WTC11 (cell line): ENCODE results near the gene SERINC4. TPM values are rescaled to one million over a fixed set of nuclear protein-coding genes. Genes with fewer than 3 reads are reported as not detected.

Source experiments
- ATAC-seq: fragments of 200-7000 bp; cut with Tn5 transposase; 2 replicates; pipeline ENCODE4 v1.10.0; 2021; ENCODE audit warnings: mild to moderate bottlenecking, moderate library complexity
- Bru-seq: library from RNA; stranded (reverse); fragments of 400-500 nt; gene quantifications from one replicate; lab custom pipeline; 2021; lab: Mats Ljungman, UMichigan
- CTCF ChIA-PET: fragments of 300-600 bp; sonication (Branson Sonifier 250); formaldehyde crosslinking; loops from one replicate; lab custom pipeline; 2021; ENCODE audit warnings: antibody characterized with exemption; lab: Charles Lee
- POLR2A ChIA-PET: fragments of 350-600 bp; sonication (Branson Sonifier 250); formaldehyde crosslinking; loops from one replicate; lab custom pipeline; 2021; ENCODE audit warnings: antibody characterized with exemption; lab: Charles Lee
- DNase-seq: peaks from one replicate; pipeline ENCODE4 v3.0.0; 2021; ENCODE audit warnings: low spot score
- H3K27ac Mint-ChIP-seq: 2 replicates; pipeline ENCODE4 v1.8.0; 2021; ENCODE audit warnings: mixed read lengths
- H3K27me3 Mint-ChIP-seq: 2 replicates; pipeline ENCODE4 v1.8.0; 2021; ENCODE audit warnings: low read depth, mild to moderate bottlenecking, moderate library complexity, mixed read lengths
- H3K36me3 Mint-ChIP-seq: 2 replicates; pipeline ENCODE4 v1.8.0; 2021; ENCODE audit warnings: mixed read lengths
- H3K4me1 Mint-ChIP-seq: 2 replicates; pipeline ENCODE4 v1.8.0; 2022; ENCODE audit warnings: mixed read lengths
- H3K4me3 Mint-ChIP-seq: 2 replicates; pipeline ENCODE4 v1.8.0; 2021; ENCODE audit warnings: mild to moderate bottlenecking, moderate library complexity, mixed read lengths
- H3K9me3 Mint-ChIP-seq: 2 replicates; pipeline ENCODE4 v1.8.0; 2021; ENCODE audit warnings: mixed read lengths
- ATF1 ChIP-seq: sonication (generic); formaldehyde crosslinking; IDR thresholded peaks from 2 replicates; pipeline ENCODE4 v1.8.1; 2023; ENCODE audit warnings: mild to moderate bottlenecking, moderate library complexity, missing genetic modification reagents
- CBFB ChIP-seq: sonication (generic); formaldehyde crosslinking; IDR thresholded peaks from 2 replicates; pipeline ENCODE4 v1.8.1; 2022; ENCODE audit warnings: mild to moderate bottlenecking, low read depth, missing genetic modification reagents
- CREM ChIP-seq: sonication (generic); formaldehyde crosslinking; IDR thresholded peaks from 2 replicates; pipeline ENCODE4 v1.8.1; 2022; ENCODE audit warnings: mild to moderate bottlenecking, missing genetic modification reagents, moderate library complexity
- ERG ChIP-seq: fragments of 250-450 bp; sonication (Bioruptor Pico); IDR thresholded peaks from 2 replicates; pipeline ENCODE4 v1.8.0; 2021; ENCODE audit warnings: mild to moderate bottlenecking
- FOXK1 ChIP-seq: sonication (generic); formaldehyde crosslinking; IDR thresholded peaks from 2 replicates; pipeline ENCODE4 v1.8.0; 2022; ENCODE audit warnings: mild to moderate bottlenecking, moderate library complexity, missing genetic modification reagents
- FOXP1 ChIP-seq: sonication (generic); formaldehyde crosslinking; IDR thresholded peaks from 2 replicates; pipeline ENCODE4 v1.8.0; 2022; ENCODE audit warnings: missing genetic modification reagents, mild to moderate bottlenecking, moderate library complexity, borderline replicate concordance
- GABPB1 ChIP-seq: sonication (generic); formaldehyde crosslinking; IDR thresholded peaks from 2 replicates; pipeline ENCODE4 v1.8.1; 2023; ENCODE audit warnings: mild to moderate bottlenecking, missing genetic modification reagents
- MXD4 ChIP-seq: fragments of 250-450 bp; sonication (Bioruptor Pico); IDR thresholded peaks from 2 replicates; pipeline ENCODE4 v1.8.0; 2021; ENCODE audit warnings: mild to moderate bottlenecking, moderate library complexity, borderline replicate concordance
- OVOL2 ChIP-seq: fragments of 250-450 bp; sonication (Bioruptor Pico); IDR thresholded peaks from 2 replicates; pipeline ENCODE4 v1.9.0; 2021; ENCODE audit warnings: mild to moderate bottlenecking, borderline replicate concordance
- PRRX2 ChIP-seq: fragments of 250-450 bp; sonication (Bioruptor Pico); IDR thresholded peaks from 2 replicates; pipeline ENCODE4 v1.8.0; 2021; ENCODE audit warnings: mild to moderate bottlenecking
- RELA ChIP-seq: sonication (generic); formaldehyde crosslinking; IDR thresholded peaks from 2 replicates; pipeline ENCODE4 v1.8.1; 2022; ENCODE audit warnings: missing genetic modification reagents, mild to moderate bottlenecking, borderline replicate concordance
- SP1 ChIP-seq: sonication (generic); formaldehyde crosslinking; conservative IDR thresholded peaks from 2 replicates; pipeline ENCODE4 v1.8.1; 2022; ENCODE audit warnings: missing genetic modification reagents
- STAT6 ChIP-seq: sonication (generic); formaldehyde crosslinking; conservative IDR thresholded peaks from 2 replicates; pipeline ENCODE4 v1.8.1; 2023; ENCODE audit warnings: mild to moderate bottlenecking, low read depth, missing genetic modification reagents, moderate library complexity
- ZNF232 ChIP-seq: sonication (generic); formaldehyde crosslinking; IDR thresholded peaks from 2 replicates; pipeline ENCODE4 v1.8.0; 2022; ENCODE audit warnings: mild to moderate bottlenecking, missing genetic modification reagents
- ZNF263 ChIP-seq: sonication (generic); formaldehyde crosslinking; IDR thresholded peaks from 2 replicates; pipeline ENCODE4 v1.8.1; 2022; ENCODE audit warnings: low read depth, mild to moderate bottlenecking, moderate library complexity, missing genetic modification reagents
- ZNF317 ChIP-seq: sonication (generic); formaldehyde crosslinking; IDR thresholded peaks from 2 replicates; pipeline ENCODE4 v1.8.1; 2023; ENCODE audit warnings: low read depth, mild to moderate bottlenecking, moderate library complexity, missing genetic modification reagents, borderline replicate concordance
- ZNF512 ChIP-seq: sonication (generic); formaldehyde crosslinking; IDR thresholded peaks from 2 replicates; pipeline ENCODE4 v1.8.1; 2022; ENCODE audit warnings: missing genetic modification reagents, borderline replicate concordance
- long read RNA-seq, 3 experiments: library from RNA in 1 of 3; library from capped mRNA in 1 of 3; library from polyadenylated mRNA in 1 of 3; unstranded in 2 of 3; stranded (forward) in 1 of 3; transcript quantifications; one replicate each; pipeline ENCODE4 v2.0.0, GENCODE V29; 2021
- total RNA-seq: library from RNA; stranded (reverse); gene quantifications from 3 replicates; pipeline ENCODE4 v1.2.3, GENCODE V29; 2021
- TF ChIP-seq, protein P1 (sequence below): sonication (generic); formaldehyde crosslinking; IDR thresholded peaks from 2 replicates; pipeline ENCODE4 v1.8.1; 2023; ENCODE audit warnings: mild to moderate bottlenecking, moderate library complexity, missing genetic modification reagents
- TF ChIP-seq, protein P2 (sequence below): fragments of 250-450 bp; sonication (Bioruptor Pico); IDR thresholded peaks from 2 replicates; pipeline ENCODE4 v1.9.0; 2021; ENCODE audit warnings: moderate library complexity, mild to moderate bottlenecking, inconsistent platforms, borderline replicate concordance
- TF ChIP-seq, protein P3 (sequence below): fragments of 250-450 bp; sonication (Bioruptor Pico); IDR thresholded peaks from 2 replicates; pipeline ENCODE4 v2.1.2; 2022; ENCODE audit warnings: mild to moderate bottlenecking, moderate library complexity

SERINC4 gene
- total RNA-seq (0.09 to 0.16 TPM in 2 of 3 replicates, not detected in the other), Bru-seq, nascent RNA (percentile 25 among the genes with signal in this experiment)
- long read RNA-seq, experiment 1, partial matches to known transcripts = 0 of 1 reads
- long read RNA-seq, experiment 1, other reads (novel, unspliced or antisense) = 1 of 1 reads
- long read RNA-seq, experiment 2 = 0 reads
- long read RNA-seq, experiment 3 = 0 reads

- DNase-seq = no peak
- Mint-ChIP-seq H3K36me3 (peaks cover 57% of the 10 kb centered on the region), H3K4me1 (peaks cover 44% of the 10 kb centered on the region), H3K27ac (peak within 1 kb of the TSS; percentile 99), H3K9me3 (no peaks in the 10 kb centered on the region), H3K4me3 (peak within 1 kb of the TSS; percentile 99), H3K27me3 (no peaks in the 10 kb centered on the region)
- no peak for ATAC-seq
- ChIA-PET CTCF (interaction anchor here (1.0 to 1.9 kb wide), 4 partner anchors 23 to 429 kb away, joined by 3 to 15 read pairs (median 4); partner anchors contain the start of genes ELL3, MFAP1, TUBGCP4 and ZSCAN29), POLR2A (interaction anchor here (1.1 to 1.6 kb wide), 4 partner anchors 10 to 25 kb away, joined by 3 to 12 read pairs (median 5); partner anchors contain the start of genes ELL3 and MFAP1)
- TF ChIP-seq GABPB1 (CRISPR knock-in tag) = no peak
- no peak for TF ChIP-seq SP1 (CRISPR knock-in tag)
- no peak for TF ChIP-seq ZNF263 (CRISPR knock-in tag)
- TF ChIP-seq FOXP1 (CRISPR knock-in tag) = no peak
- no peak for TF ChIP-seq ERG (CRISPR knock-in tag)
- TF ChIP-seq MXD4 (CRISPR knock-in tag) = no peak
- TF ChIP-seq RELA (CRISPR knock-in tag) = no peak
- TF ChIP-seq CBFB (CRISPR knock-in tag) = no peak
- TF ChIP-seq PRRX2 = no peak
- TF ChIP-seq, protein P1, sequence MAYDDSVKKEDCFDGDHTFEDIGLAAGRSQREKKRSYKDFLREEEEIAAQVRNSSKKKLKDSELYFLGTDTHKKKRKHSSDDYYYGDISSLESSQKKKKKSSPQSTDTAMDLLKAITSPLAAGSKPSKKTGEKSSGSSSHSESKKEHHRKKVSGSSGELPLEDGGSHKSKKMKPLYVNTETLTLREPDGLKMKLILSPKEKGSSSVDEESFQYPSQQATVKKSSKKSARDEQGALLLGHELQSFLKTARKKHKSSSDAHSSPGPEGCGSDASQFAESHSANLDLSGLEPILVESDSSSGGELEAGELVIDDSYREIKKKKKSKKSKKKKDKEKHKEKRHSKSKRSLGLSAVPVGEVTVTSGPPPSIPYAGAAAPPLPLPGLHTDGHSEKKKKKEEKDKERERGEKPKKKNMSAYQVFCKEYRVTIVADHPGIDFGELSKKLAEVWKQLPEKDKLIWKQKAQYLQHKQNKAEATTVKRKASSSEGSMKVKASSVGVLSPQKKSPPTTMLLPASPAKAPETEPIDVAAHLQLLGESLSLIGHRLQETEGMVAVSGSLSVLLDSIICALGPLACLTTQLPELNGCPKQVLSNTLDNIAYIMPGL (CRISPR knock-in tag) = no peak
- TF ChIP-seq CREM = no peak
- no peak for TF ChIP-seq ZNF232 (CRISPR knock-in tag)
- TF ChIP-seq FOXK1 (CRISPR knock-in tag) = no peak
- no peak for TF ChIP-seq OVOL2 (CRISPR knock-in tag)
- TF ChIP-seq, protein P2, sequence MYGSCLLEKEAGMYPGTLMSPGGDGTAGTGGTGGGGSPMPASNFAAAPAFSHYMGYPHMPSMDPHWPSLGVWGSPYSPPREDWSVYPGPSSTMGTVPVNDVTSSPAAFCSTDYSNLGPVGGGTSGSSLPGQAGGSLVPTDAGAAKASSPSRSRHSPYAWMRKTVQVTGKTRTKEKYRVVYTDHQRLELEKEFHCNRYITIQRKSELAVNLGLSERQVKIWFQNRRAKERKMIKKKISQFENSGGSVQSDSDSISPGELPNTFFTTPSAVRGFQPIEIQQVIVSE (CRISPR knock-in tag) = no peak
- no peak for TF ChIP-seq ATF1
- TF ChIP-seq ZNF317 (CRISPR knock-in tag) = no peak
- TF ChIP-seq, protein P3, sequence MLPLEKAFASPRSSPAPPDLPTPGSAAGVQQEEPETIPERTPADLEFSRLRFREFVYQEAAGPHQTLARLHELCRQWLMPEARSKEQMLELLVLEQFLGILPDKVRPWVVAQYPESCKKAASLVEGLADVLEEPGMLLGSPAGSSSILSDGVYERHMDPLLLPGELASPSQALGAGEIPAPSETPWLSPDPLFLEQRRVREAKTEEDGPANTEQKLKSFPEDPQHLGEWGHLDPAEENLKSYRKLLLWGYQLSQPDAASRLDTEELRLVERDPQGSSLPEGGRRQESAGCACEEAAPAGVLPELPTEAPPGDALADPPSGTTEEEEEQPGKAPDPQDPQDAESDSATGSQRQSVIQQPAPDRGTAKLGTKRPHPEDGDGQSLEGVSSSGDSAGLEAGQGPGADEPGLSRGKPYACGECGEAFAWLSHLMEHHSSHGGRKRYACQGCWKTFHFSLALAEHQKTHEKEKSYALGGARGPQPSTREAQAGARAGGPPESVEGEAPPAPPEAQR (CRISPR knock-in tag) = no peak
- no peak for TF ChIP-seq STAT6 (CRISPR knock-in tag)
- TF ChIP-seq ZNF512 (CRISPR knock-in tag) = no peak
Measured at GRCh38 chr15:43799945-43800285, at the start of gene SERINC4. Gene SERINC4 (minus strand): TSS chr15:43800220. CDS start chr15:43799986, 234 bp downstream.
